ENCODE data around the gene ID3. TPM values are rescaled to one million over a fixed set of nuclear protein-coding genes. Genes with fewer than 3 reads are reported as not detected.

ID3 gene
- total RNA-seq, 1 experiment from 2014 or later: 39.6 TPM

GRCh38 chr1:23529146-23530086 lies 29.9 kb downstream of the ID3 start:
- H3K9me3 ChIP-seq (ENCODE audit: control insufficient read depth, insufficient read depth, low read depth, low read length): no peaks in the 10 kb centered on the region
- ChIA-PET CTCF (interaction anchor here (1.0 to 2.0 kb wide), 3 partner anchors 10 to 312 kb away, joined by 4 to 12 read pairs (median 5); partner anchors contain the start of gene HTR1D), POLR2A (no interaction called here)
- ATAC-seq: peak; percentile 18
- H3K27ac ChIP-seq (ENCODE audit: low read length): peak overlapping the region; percentile 76
- intact Hi-C loops (cut with micrococcal nuclease; ENCODE audit: unreplicated experiment): no loop called here
- no peak for DNase-seq (ENCODE audit: low read depth, low spot score)
- TF ChIP-seq REST (IDR thresholded peaks at IDR 0.05; ENCODE audit: insufficient read depth in 1 of 2, low read depth in 2 of 2, low read length in 1 of 2) (no peak), POLR2AphosphoS5 (IDR thresholded peaks at IDR 0.05; ENCODE audit: low read depth, low read length) (no peak), SIN3A (IDR thresholded peaks at IDR 0.05; ENCODE audit: borderline replicate concordance, insufficient read depth, low read depth, low read length) (no peak), TCF7L2 (IDR thresholded peaks at IDR 0.05; ENCODE audit: low read depth, low read length) (no peak), CTCF (IDR thresholded peaks at IDR 0.05) (no peak)
- peaks cover 35% of the 10 kb centered on the region for H3K4me1 ChIP-seq (ENCODE audit: control insufficient read depth, insufficient read depth, low read length)
- no peaks in the 10 kb centered on the region for H3K27me3 ChIP-seq (ENCODE audit: control insufficient read depth, insufficient read depth, low read length)
- H3K36me3 ChIP-seq (ENCODE audit: control insufficient read depth, insufficient read depth, low read length): peaks cover 2% of the 10 kb centered on the region; the same call in 1 of the 2 replicates
- in situ Hi-C loops (cut with HindIII; ENCODE audit: low pct_unique_long_range_greater_than_20kb, low sequenced_read_pairs): no loop called here
- BruUV-seq (replicated peaks): no TSS peak
- H3K4me3 ChIP-seq (ENCODE audit: low read depth in 2 of 2, low read length in 2 of 2): peak overlapping the region; percentile 69 to 77

- Histone ChIP-seq H3K4me1 (ENCODE audit: control insufficient read depth, insufficient read depth, low read length) (peaks cover 35% of the 10 kb centered on the region), H3K4me3 (ENCODE audit: low read depth in 2 of 2, low read length in 2 of 2) (peak overlapping the region in 1 of 2 experiments; percentile 17; a peak in 2 of 4 replicates), H3K9me3 (ENCODE audit: control insufficient read depth, insufficient read depth, low read depth, low read length) (no peaks in the 10 kb centered on the region), H3K27ac (ENCODE audit: low read length) (peak overlapping the region; percentile 18; the same call in 1 of the 2 replicates), H3K36me3 (ENCODE audit: control insufficient read depth, insufficient read depth, low read length) (peaks cover 2% of the 10 kb centered on the region; the same call in 1 of the 2 replicates), H3K27me3 (ENCODE audit: control insufficient read depth, insufficient read depth, low read length) (no peaks in the 10 kb centered on the region)
- peak; percentile 79 for ATAC-seq
- ChIA-PET CTCF (interaction anchor here (0.7 to 2.0 kb wide), 5 partner anchors 11 to 426 kb away, joined by 3 to 12 read pairs (median 4); partner anchors contain the start of gene HTR1D), POLR2A (interaction anchor here (0.6 kb wide), 1 partner anchor 15 kb away, joined by 3 read pairs; no protein-coding TSS in a partner anchor)
- no peak for TF ChIP-seq TCF7L2 (IDR thresholded peaks at IDR 0.05; ENCODE audit: low read depth, low read length)
- TF ChIP-seq CTCF (IDR thresholded peaks at IDR 0.05): no peak
- TF ChIP-seq SIN3A (IDR thresholded peaks at IDR 0.05; ENCODE audit: borderline replicate concordance, insufficient read depth, low read depth, low read length): no peak
- no peak for TF ChIP-seq POLR2AphosphoS5 (IDR thresholded peaks at IDR 0.05; ENCODE audit: low read depth, low read length)
- TF ChIP-seq REST (IDR thresholded peaks at IDR 0.05; ENCODE audit: insufficient read depth in 1 of 2, low read depth in 2 of 2, low read length in 1 of 2): no peak
- BruUV-seq (replicated peaks): no TSS peak
- DNase-seq (ENCODE audit: low read depth, low spot score): peak; percentile 82
- in situ Hi-C loops (cut with HindIII; ENCODE audit: low pct_unique_long_range_greater_than_20kb, low sequenced_read_pairs): no loop called here
- intact Hi-C loops (cut with micrococcal nuclease; ENCODE audit: unreplicated experiment): no loop called here
These were observed 30.9 kb downstream of the ID3 start for GRCh38 chr1:23528250-23528978.

All from Panc1 (cell line).